Neural cell (in vitro differentiated cells): Measurements from ENCODE around the gene COL25A1. TPM values are rescaled to one million over a fixed set of nuclear protein-coding genes. Genes with fewer than 3 reads are reported as not detected.

Source experiments
- H2AFZ ChIP-seq: fragments of 200-600, 300-800 bp; sonication (generic), shearing (Covaris generic); 2 replicates; pipeline ENCODE4 v1.6.0; 2014; ENCODE audit warnings: low read depth, mild to moderate bottlenecking, antibody characterized with exemption, low read length, moderate library complexity
- H3F3A ChIP-seq: fragments of 200-600 bp; shearing (Covaris generic); 2 replicates; pipeline ENCODE4 v1.6.1; 2016; ENCODE audit warnings: mild to moderate bottlenecking, moderate library complexity, mixed read lengths, antibody characterized with exemption, low read length; ENCODE audit not compliant: insufficient read depth, poor library complexity, severe bottlenecking
- H3K27ac ChIP-seq: fragments of 200-600, 300-800 bp; sonication (generic), shearing (Covaris generic); 2 replicates; pipeline ENCODE4 v1.5.1; 2014; ENCODE audit warnings: mild to moderate bottlenecking, low read length, moderate library complexity
- H3K27me3 ChIP-seq: fragments of 300-800, 200-600 bp; sonication (generic), shearing (Covaris generic); 2 replicates; pipeline ENCODE4 v1.6.0; 2014; ENCODE audit warnings: mild to moderate bottlenecking, low read depth, low read length, moderate library complexity; ENCODE audit not compliant: insufficient read depth
- H3K36me3 ChIP-seq: fragments of 300-800, 200-600 bp; sonication (generic), shearing (Covaris generic); 2 replicates; pipeline ENCODE4 v1.5.1; 2014; ENCODE audit warnings: mild to moderate bottlenecking, antibody characterized with exemption, low read length, moderate library complexity; ENCODE audit not compliant: insufficient read depth
- H3K4me2 ChIP-seq: fragments of 300-800, 200-600 bp; sonication (generic), shearing (Covaris generic); 2 replicates; pipeline ENCODE4 v1.6.0; 2014; ENCODE audit warnings: mild to moderate bottlenecking, low read length
- H3K4me3 ChIP-seq: fragments of 300-800, 200-600 bp; sonication (generic), shearing (Covaris generic); 2 replicates; pipeline ENCODE4 v1.5.1; 2014; ENCODE audit warnings: mild to moderate bottlenecking, low read length, moderate library complexity
- H3K79me2 ChIP-seq: fragments of 200-600 bp; shearing (Covaris generic); replicated peaks from 2 replicates; pipeline ENCODE4 v1.6.0; 2014; ENCODE audit warnings: mild to moderate bottlenecking, low read length, moderate library complexity; ENCODE audit not compliant: insufficient read depth
- H3K9ac ChIP-seq: fragments of 300-800, 200-600 bp; sonication (generic), shearing (Covaris generic); 2 replicates; pipeline ENCODE4 v1.6.1; 2016; ENCODE audit warnings: mild to moderate bottlenecking, low read length, mixed read lengths
- H3K9me2 ChIP-seq: fragments of 200-600 bp; shearing (Covaris generic); 2 replicates; pipeline ENCODE4 v1.6.1; 2016; ENCODE audit warnings: mild to moderate bottlenecking, low read length, mixed read lengths; ENCODE audit not compliant: insufficient read depth
- H3K9me3 ChIP-seq: fragments of 200-600, 300-800 bp; sonication (generic), shearing (Covaris generic); 2 replicates; pipeline ENCODE4 v1.6.1; 2016; ENCODE audit warnings: mild to moderate bottlenecking, mixed run types, low read length, moderate library complexity, mixed read lengths
- H4K20me1 ChIP-seq: fragments of 200-600 bp; shearing (Covaris generic); 2 replicates; pipeline ENCODE4 v1.6.1; 2016; ENCODE audit warnings: mild to moderate bottlenecking, mixed run types; ENCODE audit not compliant: insufficient read depth
- EP300 ChIP-seq: fragments of 450-650 bp; conservative IDR thresholded peaks from 2 replicates; pipeline ENCODE4 v1.6.1; 2014; ENCODE audit warnings: antibody characterized with exemption, mild to moderate bottlenecking, moderate library complexity; ENCODE audit not compliant: poor library complexity, severe bottlenecking
- EZH2 ChIP-seq: fragments of 200-600, 300-800 bp; shearing (Covaris generic), sonication (generic); IDR thresholded peaks from 2 replicates; pipeline ENCODE4 v1.6.1; 2014; ENCODE audit warnings: antibody characterized with exemption, low read length, borderline replicate concordance, mild to moderate bottlenecking; ENCODE audit not compliant: insufficient read depth, poor library complexity, severe bottlenecking
- MXI1 ChIP-seq: fragments of 450-650 bp; conservative IDR thresholded peaks from 2 replicates; pipeline ENCODE4 v1.6.1; 2014; ENCODE audit warnings: antibody characterized with exemption, mild to moderate bottlenecking; ENCODE audit not compliant: poor library complexity, severe bottlenecking
- POLR2AphosphoS5 ChIP-seq: IDR thresholded peaks from 2 replicates; pipeline ENCODE4 v1.6.1; 2012
- RAD21 ChIP-seq: fragments of 450-650 bp; conservative IDR thresholded peaks from 2 replicates; pipeline ENCODE4 v1.6.1; 2014; ENCODE audit warnings: antibody characterized with exemption, mild to moderate bottlenecking, moderate library complexity
- SMC3 ChIP-seq: fragments of 450-650 bp; conservative IDR thresholded peaks from 2 replicates; pipeline ENCODE4 v1.6.1; 2014; ENCODE audit warnings: antibody characterized with exemption, mild to moderate bottlenecking, moderate library complexity; ENCODE audit not compliant: poor library complexity
- TAF1 ChIP-seq: IDR thresholded peaks from 2 replicates; pipeline ENCODE4 v1.6.1; 2012; ENCODE audit warnings: low read depth
- polyA plus RNA-seq: library from polyadenylated mRNA; depleted of rRNA; stranded (reverse); fragments of >200 nt; gene quantifications from 2 replicates; pipeline ENCODE4 v1.2.3, GENCODE V29; 2014
- TF ChIP-seq, protein P1 (sequence below): IDR thresholded peaks from 2 replicates; pipeline ENCODE4 v1.6.1; 2012; ENCODE audit warnings: borderline replicate concordance
- TF ChIP-seq, protein P2 (sequence below): fragments of 450-650 bp; IDR thresholded peaks from 2 replicates; pipeline ENCODE4 v1.5.1; 2014; ENCODE audit warnings: antibody characterized with exemption, mild to moderate bottlenecking, moderate library complexity; ENCODE audit not compliant: poor library complexity, severe bottlenecking

COL25A1 gene
- polyA plus RNA-seq, 1 donor from 2014 or later = 32.3 TPM

- TF ChIP-seq, protein P1, sequence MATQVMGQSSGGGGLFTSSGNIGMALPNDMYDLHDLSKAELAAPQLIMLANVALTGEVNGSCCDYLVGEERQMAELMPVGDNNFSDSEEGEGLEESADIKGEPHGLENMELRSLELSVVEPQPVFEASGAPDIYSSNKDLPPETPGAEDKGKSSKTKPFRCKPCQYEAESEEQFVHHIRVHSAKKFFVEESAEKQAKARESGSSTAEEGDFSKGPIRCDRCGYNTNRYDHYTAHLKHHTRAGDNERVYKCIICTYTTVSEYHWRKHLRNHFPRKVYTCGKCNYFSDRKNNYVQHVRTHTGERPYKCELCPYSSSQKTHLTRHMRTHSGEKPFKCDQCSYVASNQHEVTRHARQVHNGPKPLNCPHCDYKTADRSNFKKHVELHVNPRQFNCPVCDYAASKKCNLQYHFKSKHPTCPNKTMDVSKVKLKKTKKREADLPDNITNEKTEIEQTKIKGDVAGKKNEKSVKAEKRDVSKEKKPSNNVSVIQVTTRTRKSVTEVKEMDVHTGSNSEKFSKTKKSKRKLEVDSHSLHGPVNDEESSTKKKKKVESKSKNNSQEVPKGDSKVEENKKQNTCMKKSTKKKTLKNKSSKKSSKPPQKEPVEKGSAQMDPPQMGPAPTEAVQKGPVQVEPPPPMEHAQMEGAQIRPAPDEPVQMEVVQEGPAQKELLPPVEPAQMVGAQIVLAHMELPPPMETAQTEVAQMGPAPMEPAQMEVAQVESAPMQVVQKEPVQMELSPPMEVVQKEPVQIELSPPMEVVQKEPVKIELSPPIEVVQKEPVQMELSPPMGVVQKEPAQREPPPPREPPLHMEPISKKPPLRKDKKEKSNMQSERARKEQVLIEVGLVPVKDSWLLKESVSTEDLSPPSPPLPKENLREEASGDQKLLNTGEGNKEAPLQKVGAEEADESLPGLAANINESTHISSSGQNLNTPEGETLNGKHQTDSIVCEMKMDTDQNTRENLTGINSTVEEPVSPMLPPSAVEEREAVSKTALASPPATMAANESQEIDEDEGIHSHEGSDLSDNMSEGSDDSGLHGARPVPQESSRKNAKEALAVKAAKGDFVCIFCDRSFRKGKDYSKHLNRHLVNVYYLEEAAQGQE = no peak
- TF ChIP-seq MXI1 = no peak
- TF ChIP-seq POLR2AphosphoS5 = no peak
- no peak for TF ChIP-seq EP300
- TF ChIP-seq EZH2 = no peak
- Histone ChIP-seq H3K4me2 (no peak overlapping the region), H3K79me2 (no peaks in the 10 kb centered on the region), H3K9ac (no peak overlapping the region), H3K27me3 (no peaks in the 10 kb centered on the region), H3K9me3 (no peaks in the 10 kb centered on the region), H3K36me3 (no peaks in the 10 kb centered on the region), H3F3A (no peaks in the 10 kb centered on the region), H3K27ac (no peak overlapping the region), H3K9me2 (no peaks in the 10 kb centered on the region), H2AFZ (no peak overlapping the region), H4K20me1 (no peaks in the 10 kb centered on the region), H3K4me3 (no peak overlapping the region)
These were observed 183.8 kb downstream of the COL25A1 start for GRCh38 chr4:109118635-109119034.

GRCh38 chr4:109114501-109114900 is 188.0 kb downstream of the COL25A1 start:
- no peaks in the 10 kb centered on the region for H3K79me2 ChIP-seq
- no peaks in the 10 kb centered on the region for H4K20me1 ChIP-seq
- no peaks in the 10 kb centered on the region for H3K27me3 ChIP-seq
- no peak overlapping the region for H3K4me3 ChIP-seq
- no peak overlapping the region for H3K4me2 ChIP-seq
- H3K9ac ChIP-seq = no peak overlapping the region
- H3K9me2 ChIP-seq = no peaks in the 10 kb centered on the region
- no peaks in the 10 kb centered on the region for H3F3A ChIP-seq
- no peak overlapping the region for H3K27ac ChIP-seq
- TF ChIP-seq EP300 (no peak), POLR2AphosphoS5 (no peak), TAF1 (no peak), RAD21 (no peak), SMC3 (no peak), EZH2 (no peak), MXI1 (no peak)
- TF ChIP-seq, protein P1 = no peak
- TF ChIP-seq, protein P2, sequence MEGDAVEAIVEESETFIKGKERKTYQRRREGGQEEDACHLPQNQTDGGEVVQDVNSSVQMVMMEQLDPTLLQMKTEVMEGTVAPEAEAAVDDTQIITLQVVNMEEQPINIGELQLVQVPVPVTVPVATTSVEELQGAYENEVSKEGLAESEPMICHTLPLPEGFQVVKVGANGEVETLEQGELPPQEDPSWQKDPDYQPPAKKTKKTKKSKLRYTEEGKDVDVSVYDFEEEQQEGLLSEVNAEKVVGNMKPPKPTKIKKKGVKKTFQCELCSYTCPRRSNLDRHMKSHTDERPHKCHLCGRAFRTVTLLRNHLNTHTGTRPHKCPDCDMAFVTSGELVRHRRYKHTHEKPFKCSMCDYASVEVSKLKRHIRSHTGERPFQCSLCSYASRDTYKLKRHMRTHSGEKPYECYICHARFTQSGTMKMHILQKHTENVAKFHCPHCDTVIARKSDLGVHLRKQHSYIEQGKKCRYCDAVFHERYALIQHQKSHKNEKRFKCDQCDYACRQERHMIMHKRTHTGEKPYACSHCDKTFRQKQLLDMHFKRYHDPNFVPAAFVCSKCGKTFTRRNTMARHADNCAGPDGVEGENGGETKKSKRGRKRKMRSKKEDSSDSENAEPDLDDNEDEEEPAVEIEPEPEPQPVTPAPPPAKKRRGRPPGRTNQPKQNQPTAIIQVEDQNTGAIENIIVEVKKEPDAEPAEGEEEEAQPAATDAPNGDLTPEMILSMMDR = no peak
- H3K36me3 ChIP-seq = no peaks in the 10 kb centered on the region
- no peak overlapping the region for H2AFZ ChIP-seq
- no peaks in the 10 kb centered on the region for H3K9me3 ChIP-seq
